ENCODE data around the gene CAMTA1.

CAMTA1 gene

DNA sequence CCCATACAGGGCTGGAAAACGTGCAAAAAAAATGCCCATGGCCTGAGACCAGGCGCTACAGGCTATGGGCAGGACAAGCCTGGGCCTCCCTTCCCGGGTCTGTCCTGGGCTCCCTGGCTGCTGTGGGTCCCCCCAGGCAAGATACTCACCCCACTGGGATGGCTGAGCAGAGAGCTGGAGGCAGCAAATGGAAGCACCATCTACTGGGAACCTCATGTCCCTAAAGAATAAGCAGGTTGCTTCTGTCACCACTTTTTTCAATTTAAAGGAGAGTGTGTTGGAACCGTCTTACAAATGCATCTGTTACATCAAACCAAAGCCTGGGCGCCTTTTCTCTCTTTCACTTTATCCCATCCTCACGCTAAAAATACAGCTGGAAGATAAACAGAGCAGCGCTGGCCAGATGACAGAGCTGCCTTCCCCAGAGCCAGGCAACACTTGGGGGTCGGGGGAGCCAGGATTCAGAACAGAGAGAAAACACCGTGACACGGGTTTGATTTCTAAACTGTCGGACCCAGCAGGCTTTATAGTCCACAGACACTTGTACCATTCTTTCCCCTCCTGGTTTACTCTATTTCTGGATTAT, 723.8 kb downstream of the CAMTA1 start:
- no peaks in the 10 kb centered on the region for H3K36me3 ChIP-seq (ENCODE audit: control insufficient read depth in 5 of 5, insufficient read depth in 5 of 5, low read length in 5 of 5)
- H3K27ac ChIP-seq (ENCODE audit: low read depth, low read length) = no peak overlapping the region
- H3K27me3 ChIP-seq (ENCODE audit: control insufficient read depth in 5 of 5, insufficient read depth in 4 of 5, low read length in 5 of 5) = peaks cover 0 to 12% (median 3%) of the 10 kb centered on the region in 5 donors
- no peak overlapping the region for H3K4me3 ChIP-seq (ENCODE audit: low read depth in 1 of 5, low read length in 5 of 5)
- H3K4me1 ChIP-seq (ENCODE audit: control insufficient read depth in 5 of 5, insufficient read depth in 5 of 5, low read length in 5 of 5) = no peaks in the 10 kb centered on the region
- no peaks in the 10 kb centered on the region for H3K9me3 ChIP-seq (ENCODE audit: control insufficient read depth in 5 of 5, low read length in 5 of 5)
- H3K9ac ChIP-seq (ENCODE audit: low read length in 5 of 5) = no peak overlapping the region

DNA sequence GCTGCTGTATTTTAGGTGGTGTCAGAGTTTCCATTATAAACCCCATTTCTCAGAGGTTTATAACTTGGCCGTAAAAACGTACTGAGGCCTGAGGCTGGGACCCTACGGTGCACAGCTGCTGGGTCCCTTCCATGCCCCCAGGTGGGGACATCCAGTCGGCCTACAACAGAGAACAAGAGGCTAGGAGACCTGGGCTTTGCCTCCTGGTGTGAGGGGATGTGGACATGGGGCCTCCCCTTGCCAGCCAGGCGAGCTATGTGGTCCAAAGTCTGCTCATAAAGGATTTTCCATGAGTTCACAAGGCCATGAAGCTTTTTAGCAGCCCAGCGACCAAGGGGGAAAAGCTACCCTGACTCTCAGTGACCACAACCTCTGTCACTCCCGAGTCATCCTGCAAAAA, 724.3 kb downstream of the CAMTA1 start:
- Histone ChIP-seq H3K27ac (ENCODE audit: low read depth, low read length) (no peak overlapping the region), H3K36me3 (ENCODE audit: control insufficient read depth in 5 of 5, insufficient read depth in 5 of 5, low read length in 5 of 5) (no peaks in the 10 kb centered on the region), H3K27me3 (ENCODE audit: control insufficient read depth in 5 of 5, insufficient read depth in 4 of 5, low read length in 5 of 5) (peaks cover 0 to 12% (median 4%) of the 10 kb centered on the region in 5 donors), H3K9ac (ENCODE audit: low read length in 5 of 5) (no peak overlapping the region), H3K9me3 (ENCODE audit: control insufficient read depth in 5 of 5, low read length in 5 of 5) (no peaks in the 10 kb centered on the region), H3K4me1 (ENCODE audit: control insufficient read depth in 5 of 5, insufficient read depth in 5 of 5, low read length in 5 of 5) (no peaks in the 10 kb centered on the region), H3K4me3 (ENCODE audit: low read depth in 1 of 5, low read length in 5 of 5) (no peak overlapping the region)

DNA sequence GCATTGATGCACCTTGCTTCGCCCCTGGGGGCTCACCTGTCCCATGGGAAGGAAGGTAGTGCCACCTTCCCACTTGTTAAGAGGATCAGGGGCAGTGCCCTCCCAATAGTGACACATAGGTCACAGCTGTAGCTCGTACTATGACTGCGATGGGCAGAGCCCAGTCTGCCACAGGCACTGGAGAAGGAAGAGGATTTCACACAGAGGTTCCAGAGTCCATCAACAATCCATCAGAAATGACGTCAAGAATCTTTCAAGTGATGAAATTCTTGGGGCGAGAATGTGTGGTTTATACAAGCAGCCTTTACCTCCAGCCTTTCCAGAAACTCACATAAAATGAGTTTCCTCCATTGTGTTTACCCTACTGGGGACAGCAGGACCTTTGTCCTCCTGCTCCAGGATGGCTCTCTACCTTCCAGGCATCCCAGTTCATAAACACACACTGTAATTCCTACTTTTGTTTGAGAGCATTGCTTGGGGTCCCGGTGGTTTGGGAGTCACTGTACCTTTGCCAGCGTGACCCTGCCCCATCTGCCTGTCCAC, 725.2 kb downstream of the CAMTA1 start:
- no peak overlapping the region for H3K27ac ChIP-seq (ENCODE audit: low read depth, low read length)
- no peaks in the 10 kb centered on the region for H3K4me1 ChIP-seq (ENCODE audit: control insufficient read depth in 5 of 5, insufficient read depth in 5 of 5, low read length in 5 of 5)

DNA sequence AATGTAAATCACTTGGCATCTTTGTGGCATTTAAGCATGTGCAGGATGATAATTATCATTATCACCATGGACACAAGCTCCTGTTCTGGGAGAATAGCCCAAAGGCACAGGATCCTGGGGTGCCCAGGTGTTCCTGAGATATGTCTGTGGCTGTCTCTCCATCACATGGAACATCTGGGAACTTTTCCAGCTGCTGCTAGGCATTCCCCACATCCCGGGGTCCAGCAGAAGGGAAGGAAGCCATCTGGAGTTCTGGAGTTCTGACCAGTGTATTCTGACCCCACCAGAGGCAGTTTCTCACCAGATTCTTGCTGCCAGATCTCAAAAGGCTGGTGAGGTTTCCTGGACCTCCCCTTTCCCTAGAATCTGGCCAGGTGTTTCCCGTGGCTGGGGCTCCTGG, 726.1 kb downstream of the CAMTA1 start:
- no peak overlapping the region for H3K9ac ChIP-seq (ENCODE audit: low read length in 5 of 5)
- no peaks in the 10 kb centered on the region for H3K4me1 ChIP-seq (ENCODE audit: control insufficient read depth in 5 of 5, insufficient read depth in 5 of 5, low read length in 5 of 5)
- H3K36me3 ChIP-seq (ENCODE audit: control insufficient read depth in 5 of 5, insufficient read depth in 5 of 5, low read length in 5 of 5) = no peaks in the 10 kb centered on the region
- no peak overlapping the region for H3K27ac ChIP-seq (ENCODE audit: low read depth, low read length)
- no peaks in the 10 kb centered on the region for H3K9me3 ChIP-seq (ENCODE audit: control insufficient read depth in 5 of 5, low read length in 5 of 5)
- peaks cover 0 to 16% (median 3%) of the 10 kb centered on the region in 5 donors for H3K27me3 ChIP-seq (ENCODE audit: control insufficient read depth in 5 of 5, insufficient read depth in 4 of 5, low read length in 5 of 5)
- no peak overlapping the region for H3K4me3 ChIP-seq (ENCODE audit: low read depth in 1 of 5, low read length in 5 of 5)

More for the DNA sequence above, 725.2 kb downstream of the CAMTA1 start:
- Histone ChIP-seq H3K9me3 (ENCODE audit: control insufficient read depth in 5 of 5, low read length in 5 of 5) (no peaks in the 10 kb centered on the region), H3K9ac (ENCODE audit: low read length in 5 of 5) (no peak overlapping the region), H3K36me3 (ENCODE audit: control insufficient read depth in 5 of 5, insufficient read depth in 5 of 5, low read length in 5 of 5) (no peaks in the 10 kb centered on the region), H3K27me3 (ENCODE audit: control insufficient read depth in 5 of 5, insufficient read depth in 4 of 5, low read length in 5 of 5) (peaks cover 0 to 12% (median 3%) of the 10 kb centered on the region in 5 donors), H3K4me3 (ENCODE audit: low read depth in 1 of 5, low read length in 5 of 5) (no peak overlapping the region)

DNA sequence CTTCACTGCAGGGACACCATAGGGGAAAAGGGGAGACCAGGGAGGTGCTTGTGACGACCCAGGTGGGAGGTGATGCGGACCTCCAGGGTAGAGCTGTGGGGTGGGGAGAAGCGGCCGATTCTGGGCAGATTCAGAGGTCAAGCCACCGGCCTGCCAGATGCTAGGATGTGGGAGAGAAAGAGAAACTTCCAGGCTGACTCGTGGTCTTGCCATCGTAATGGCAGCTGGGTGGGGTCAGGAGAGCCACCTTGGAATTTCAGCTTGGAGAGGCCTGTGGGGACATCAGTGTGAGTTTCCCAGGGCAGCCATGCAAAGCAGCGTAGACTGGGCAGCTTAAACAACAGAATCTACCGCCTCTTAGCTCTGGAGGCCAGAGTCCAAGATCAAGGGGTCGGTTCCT, 727.8 kb downstream of the CAMTA1 start:
- Histone ChIP-seq H3K4me3 (ENCODE audit: low read depth in 1 of 5, low read length in 5 of 5) (no peak overlapping the region), H3K27ac (ENCODE audit: low read depth, low read length) (no peak overlapping the region), H3K4me1 (ENCODE audit: control insufficient read depth in 5 of 5, insufficient read depth in 5 of 5, low read length in 5 of 5) (no peaks in the 10 kb centered on the region), H3K36me3 (ENCODE audit: control insufficient read depth in 5 of 5, insufficient read depth in 5 of 5, low read length in 5 of 5) (no peaks in the 10 kb centered on the region), H3K27me3 (ENCODE audit: control insufficient read depth in 5 of 5, insufficient read depth in 4 of 5, low read length in 5 of 5) (peaks cover 0 to 22% (median 7%) of the 10 kb centered on the region in 5 donors), H3K9ac (ENCODE audit: low read length in 5 of 5) (no peak overlapping the region), H3K9me3 (ENCODE audit: control insufficient read depth in 5 of 5, low read length in 5 of 5) (no peaks in the 10 kb centered on the region)

DNA sequence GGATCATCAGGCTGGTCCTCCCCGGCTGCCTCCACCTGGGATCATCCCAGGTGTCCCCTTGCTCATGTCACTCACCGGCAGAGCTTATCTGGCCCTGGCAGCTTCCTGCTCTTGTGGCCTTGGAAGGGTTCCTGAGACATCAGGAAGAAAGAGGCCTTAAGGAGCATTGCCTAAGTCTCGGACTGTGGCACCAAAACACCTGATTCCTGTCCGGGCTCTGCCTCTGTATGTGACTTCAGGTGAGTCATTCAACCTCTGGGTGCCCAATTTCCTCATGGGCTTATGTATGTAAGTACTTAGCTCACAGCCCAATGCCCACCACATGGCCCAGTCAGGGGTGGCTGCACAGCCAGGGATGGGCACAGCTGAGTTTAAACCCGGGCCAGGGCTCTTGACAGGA, 729.9 kb downstream of the CAMTA1 start:
- Histone ChIP-seq H3K27ac (ENCODE audit: low read depth, low read length) (no peak overlapping the region), H3K9me3 (ENCODE audit: control insufficient read depth in 5 of 5, low read length in 5 of 5) (no peaks in the 10 kb centered on the region)

DNA sequence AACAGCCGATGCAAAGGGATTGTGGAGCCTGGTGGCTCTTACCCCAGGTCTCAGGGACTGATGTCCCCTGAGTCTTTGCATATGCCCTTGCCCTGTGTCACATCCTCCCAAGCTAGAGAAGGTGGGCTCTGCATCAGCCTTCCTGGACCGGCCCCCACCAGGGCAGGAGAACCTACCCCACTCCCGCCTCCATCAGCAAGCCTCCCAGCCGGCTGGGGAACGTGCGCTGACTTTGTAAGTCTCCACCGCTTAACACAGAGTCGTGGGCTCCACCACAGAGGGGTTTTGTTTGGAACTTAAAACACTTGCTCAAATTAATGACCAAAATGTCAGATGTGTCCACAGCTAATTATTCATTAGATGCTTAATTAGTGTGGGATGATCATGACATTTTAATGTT, 730.6 kb downstream of the CAMTA1 start:
- Histone ChIP-seq H3K4me3 (ENCODE audit: low read depth in 1 of 5, low read length in 5 of 5) (no peak overlapping the region), H3K36me3 (ENCODE audit: control insufficient read depth in 5 of 5, insufficient read depth in 5 of 5, low read length in 5 of 5) (no peaks in the 10 kb centered on the region), H3K9ac (ENCODE audit: low read length in 5 of 5) (no peak overlapping the region), H3K27ac (ENCODE audit: low read depth, low read length) (no peak overlapping the region), H3K9me3 (ENCODE audit: control insufficient read depth in 5 of 5, low read length in 5 of 5) (no peaks in the 10 kb centered on the region), H3K4me1 (ENCODE audit: control insufficient read depth in 5 of 5, insufficient read depth in 5 of 5, low read length in 5 of 5) (no peaks in the 10 kb centered on the region), H3K27me3 (ENCODE audit: control insufficient read depth in 5 of 5, insufficient read depth in 4 of 5, low read length in 5 of 5) (peaks cover 0 to 24% (median 12%) of the 10 kb centered on the region in 5 donors)

More for the DNA sequence above, 729.9 kb downstream of the CAMTA1 start:
- Histone ChIP-seq H3K27me3 (ENCODE audit: control insufficient read depth in 5 of 5, insufficient read depth in 4 of 5, low read length in 5 of 5) (peaks cover 0 to 24% (median 12%) of the 10 kb centered on the region in 5 donors), H3K4me1 (ENCODE audit: control insufficient read depth in 5 of 5, insufficient read depth in 5 of 5, low read length in 5 of 5) (no peaks in the 10 kb centered on the region), H3K36me3 (ENCODE audit: control insufficient read depth in 5 of 5, insufficient read depth in 5 of 5, low read length in 5 of 5) (no peaks in the 10 kb centered on the region), H3K4me3 (ENCODE audit: low read depth in 1 of 5, low read length in 5 of 5) (no peak overlapping the region), H3K9ac (ENCODE audit: low read length in 5 of 5) (no peak overlapping the region)

DNA sequence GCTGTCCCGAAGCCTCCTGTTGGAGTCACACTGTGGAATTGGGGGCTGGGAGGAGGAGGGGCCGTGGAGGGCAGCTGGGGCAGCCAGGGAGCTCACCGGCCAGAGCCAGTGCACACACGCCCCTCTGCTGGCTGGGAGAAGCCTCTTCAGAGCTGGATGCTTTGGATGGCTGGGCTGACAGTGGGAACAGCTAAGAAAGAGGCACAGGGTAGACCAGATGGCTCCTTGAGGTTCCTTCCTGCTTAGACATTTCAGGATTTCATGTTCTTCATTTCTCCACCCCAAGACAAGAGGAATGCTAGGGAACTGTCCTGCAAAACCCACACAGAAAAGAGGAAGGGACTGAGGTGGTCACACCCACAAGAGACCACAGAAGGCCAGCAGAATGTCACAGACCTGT, 731.1 kb downstream of the CAMTA1 start:
- no peaks in the 10 kb centered on the region for H3K9me3 ChIP-seq (ENCODE audit: control insufficient read depth in 5 of 5, low read length in 5 of 5)
- no peak overlapping the region for H3K4me3 ChIP-seq (ENCODE audit: low read depth in 1 of 5, low read length in 5 of 5)
- H3K9ac ChIP-seq (ENCODE audit: low read length in 5 of 5) = no peak overlapping the region
- H3K27ac ChIP-seq (ENCODE audit: low read depth, low read length) = no peak overlapping the region
- no peaks in the 10 kb centered on the region for H3K36me3 ChIP-seq (ENCODE audit: control insufficient read depth in 5 of 5, insufficient read depth in 5 of 5, low read length in 5 of 5)
- H3K4me1 ChIP-seq (ENCODE audit: control insufficient read depth in 5 of 5, insufficient read depth in 5 of 5, low read length in 5 of 5) = no peaks in the 10 kb centered on the region
- peaks cover 0 to 24% (median 12%) of the 10 kb centered on the region in 5 donors for H3K27me3 ChIP-seq (ENCODE audit: control insufficient read depth in 5 of 5, insufficient read depth in 4 of 5, low read length in 5 of 5)

DNA sequence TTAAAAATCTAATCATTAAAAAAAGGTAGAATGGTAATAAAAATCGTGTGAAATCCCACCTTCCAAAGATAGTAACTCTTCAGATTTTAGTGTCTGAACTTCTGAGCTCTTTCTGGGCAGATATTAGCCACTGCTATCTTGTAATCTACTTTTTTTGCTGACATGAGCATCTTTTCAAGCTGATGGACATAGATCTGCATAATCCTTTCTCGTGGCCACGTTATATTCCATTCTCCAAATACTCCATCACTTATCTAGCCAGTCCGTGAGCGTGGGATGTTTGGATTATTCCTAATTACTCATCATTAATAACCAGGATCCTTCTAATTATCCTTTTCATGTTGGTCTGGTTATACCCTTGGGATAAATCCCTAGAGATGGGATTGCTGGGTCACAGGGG, 731.7 kb downstream of the CAMTA1 start:
- Histone ChIP-seq H3K4me1 (ENCODE audit: control insufficient read depth in 5 of 5, insufficient read depth in 5 of 5, low read length in 5 of 5) (no peaks in the 10 kb centered on the region), H3K9me3 (ENCODE audit: control insufficient read depth in 5 of 5, low read length in 5 of 5) (no peaks in the 10 kb centered on the region), H3K36me3 (ENCODE audit: control insufficient read depth in 5 of 5, insufficient read depth in 5 of 5, low read length in 5 of 5) (no peaks in the 10 kb centered on the region), H3K4me3 (ENCODE audit: low read depth in 1 of 5, low read length in 5 of 5) (no peak overlapping the region), H3K9ac (ENCODE audit: low read length in 5 of 5) (no peak overlapping the region), H3K27ac (ENCODE audit: low read depth, low read length) (no peak overlapping the region), H3K27me3 (ENCODE audit: control insufficient read depth in 5 of 5, insufficient read depth in 4 of 5, low read length in 5 of 5) (peaks cover 0 to 21% (median 12%) of the 10 kb centered on the region in 5 donors)

DNA sequence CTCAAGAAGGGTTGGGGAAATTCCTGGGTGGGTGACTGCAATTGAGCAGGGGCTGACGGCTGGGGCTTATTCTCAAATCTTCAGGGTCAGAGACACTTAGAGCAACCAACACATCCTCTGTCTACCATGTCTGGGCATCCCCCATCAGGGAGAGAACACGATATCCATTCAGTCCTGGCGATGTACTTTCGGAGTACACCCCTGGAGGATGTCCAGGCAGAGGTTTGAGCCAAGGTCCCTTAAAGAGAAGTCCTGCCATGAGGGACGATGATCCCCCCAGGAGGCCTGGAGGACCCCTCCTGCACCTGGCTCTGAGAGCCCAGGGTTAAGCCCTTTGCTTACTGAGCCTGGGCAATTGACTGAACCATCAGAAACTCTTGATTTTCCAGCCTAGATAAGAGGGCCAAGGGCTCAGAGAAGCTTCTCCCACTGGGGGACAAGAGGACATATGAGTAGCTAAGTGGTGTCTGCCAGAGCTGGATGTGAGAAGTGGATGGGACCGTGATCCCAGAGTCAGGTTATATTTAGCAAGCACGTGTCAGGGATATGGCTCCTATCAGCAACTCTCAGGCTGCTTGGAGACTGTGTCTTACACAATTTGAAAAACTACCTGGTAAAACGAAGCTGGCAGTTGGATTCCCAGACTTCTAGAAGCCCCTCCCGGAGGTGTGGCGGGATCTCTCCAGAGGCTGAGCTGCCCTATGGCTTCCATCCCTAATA, 732.5 kb downstream of the CAMTA1 start:
- peaks cover 0 to 18% (median 12%) of the 10 kb centered on the region in 5 donors for H3K27me3 ChIP-seq (ENCODE audit: control insufficient read depth in 5 of 5, insufficient read depth in 4 of 5, low read length in 5 of 5)
- H3K36me3 ChIP-seq (ENCODE audit: control insufficient read depth in 5 of 5, insufficient read depth in 5 of 5, low read length in 5 of 5) = no peaks in the 10 kb centered on the region
- H3K4me1 ChIP-seq (ENCODE audit: control insufficient read depth in 5 of 5, insufficient read depth in 5 of 5, low read length in 5 of 5) = no peaks in the 10 kb centered on the region
- H3K4me3 ChIP-seq (ENCODE audit: low read depth in 1 of 5, low read length in 5 of 5) = no peak overlapping the region
- H3K9me3 ChIP-seq (ENCODE audit: control insufficient read depth in 5 of 5, low read length in 5 of 5) = no peaks in the 10 kb centered on the region
- no peak overlapping the region for H3K27ac ChIP-seq (ENCODE audit: low read depth, low read length)
- H3K9ac ChIP-seq (ENCODE audit: low read length in 5 of 5) = no peak overlapping the region

Measured in subcutaneous abdominal adipose tissue (tissue), 5 donors.